IPS DF 6.9 (cell line): ENCODE data around the gene ZBED4.

Experiments used
- DNase-seq: peaks from one replicate; pipeline ENCODE4 v3.0.0-alpha.2; 2013; ENCODE audit warnings: low read depth, low spot score
- H3K27ac ChIP-seq: one replicate; pipeline ENCODE4 v1.5.1; 2013; ENCODE audit warnings: low read length, control low read depth
- H3K27me3 ChIP-seq: 2 replicates; pipeline ENCODE4 v1.6.1; 2013; ENCODE audit warnings: mild to moderate bottlenecking, low read length; ENCODE audit not compliant: control insufficient read depth, insufficient read depth
- H3K36me3 ChIP-seq: 2 replicates; pipeline ENCODE4 v1.6.1; 2013; ENCODE audit warnings: low read length; ENCODE audit not compliant: control insufficient read depth, insufficient read depth
- H3K4me1 ChIP-seq: 2 replicates; pipeline ENCODE4 v1.6.1; 2013; ENCODE audit warnings: low read length; ENCODE audit not compliant: control insufficient read depth, insufficient read depth
- H3K4me3 ChIP-seq: 2 replicates; pipeline ENCODE4 v1.5.1; 2013; ENCODE audit warnings: mild to moderate bottlenecking, low read length
- H3K9me3 ChIP-seq: 2 replicates; pipeline ENCODE4 v1.6.1; 2013; ENCODE audit warnings: low read length, inconsistent platforms; ENCODE audit not compliant: control insufficient read depth, insufficient read depth
- WGBS: extraction: QIAGEN DNeasy Blood & Tissue Kit; methylation state at CpG from one replicate; pipeline ENCODE4 v1.1.7; 2013; ENCODE audit warnings: mixed read lengths, missing lambda C conversion rate; ENCODE audit not compliant: insufficient read length, insufficient coverage; 5-methylcytosine and 5-hydroxymethylcytosine counted together

Gene ZBED4

DNA sequence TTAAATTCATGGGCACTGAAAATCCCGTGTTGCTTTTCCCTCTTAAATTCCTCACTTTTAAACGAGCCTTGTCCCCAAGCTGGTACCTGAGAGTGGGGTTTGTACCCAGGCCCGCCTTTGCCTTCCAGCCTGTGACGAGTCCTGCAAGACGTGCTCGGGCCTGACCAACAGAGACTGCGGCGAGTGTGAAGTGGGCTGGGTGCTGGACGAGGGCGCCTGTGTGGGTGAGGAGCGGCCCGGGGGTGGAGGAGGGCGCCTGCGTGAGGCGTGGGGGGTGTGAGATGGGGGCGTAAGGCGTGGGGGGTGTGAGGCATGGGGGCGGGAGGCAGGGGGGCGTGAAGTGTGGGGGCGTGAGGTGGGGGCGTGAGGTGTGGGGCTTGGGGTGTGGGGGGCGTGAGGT is 68.8 kb downstream of the ZBED4 start:
- Histone ChIP-seq H3K4me3 (no peak overlapping the region), H3K36me3 (peaks cover 2% of the 10 kb centered on the region), H3K4me1 (no peaks in the 10 kb centered on the region; the same call in 1 of the 2 replicates), H3K27ac (no peak overlapping the region), H3K27me3 (no peaks in the 10 kb centered on the region), H3K9me3 (no peaks in the 10 kb centered on the region)
- no CpG with 5 or more reads among the region's 22 CpGs for WGBS
- DNase-seq = no peak

DNA sequence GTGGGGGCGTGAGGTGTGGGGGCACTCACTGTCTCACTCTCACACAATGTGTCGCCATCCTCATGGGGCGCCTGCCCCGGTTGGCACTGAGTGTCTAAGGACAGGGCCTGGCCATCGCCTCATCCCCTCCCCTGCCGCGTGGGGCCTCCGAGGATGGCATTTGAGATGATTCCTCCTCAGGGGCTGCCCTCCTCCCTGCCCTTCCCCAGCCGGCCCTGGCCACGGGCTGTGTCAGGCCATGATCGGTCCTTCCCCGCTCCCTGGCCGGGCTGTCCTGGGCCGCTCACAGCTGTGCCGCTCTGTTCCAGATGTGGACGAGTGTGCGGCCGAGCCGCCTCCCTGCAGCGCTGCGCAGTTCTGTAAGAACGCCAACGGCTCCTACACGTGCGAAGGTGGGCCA is 69.3 kb downstream of the ZBED4 start:
- no peaks in the 10 kb centered on the region for H3K9me3 ChIP-seq
- H3K4me1 ChIP-seq = no peaks in the 10 kb centered on the region; the same call in 1 of the 2 replicates
- H3K4me3 ChIP-seq = no peak overlapping the region
- DNase-seq = no peak
- H3K36me3 ChIP-seq = peaks cover 2% of the 10 kb centered on the region
- no peaks in the 10 kb centered on the region for H3K27me3 ChIP-seq
- H3K27ac ChIP-seq = no peak overlapping the region
- WGBS = no CpG with 5 or more reads among the region's 25 CpGs

DNA sequence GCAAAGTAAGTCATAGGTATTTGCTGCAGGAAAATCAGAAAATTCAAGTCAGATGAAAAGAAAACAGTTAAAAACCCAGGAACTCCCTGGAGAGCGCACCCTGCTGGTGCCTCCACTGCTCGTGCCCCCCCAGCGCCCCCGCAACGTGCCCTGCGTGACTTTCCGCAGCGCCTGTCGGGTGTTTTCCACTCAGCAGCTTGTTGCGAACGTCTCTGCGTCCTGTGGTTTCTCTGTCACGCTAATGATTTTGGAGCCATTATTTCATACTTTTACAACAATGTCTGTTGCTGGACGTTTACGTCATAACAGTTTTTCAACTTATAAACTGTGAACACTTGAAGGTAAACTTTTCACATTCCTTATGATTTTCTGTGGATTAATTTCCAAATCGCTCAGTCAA is 69.8 kb downstream of the ZBED4 start:
- Histone ChIP-seq H3K27me3 (no peaks in the 10 kb centered on the region), H3K27ac (no peak overlapping the region), H3K4me3 (no peak overlapping the region), H3K36me3 (peaks cover 2% of the 10 kb centered on the region), H3K4me1 (no peaks in the 10 kb centered on the region; the same call in 1 of the 2 replicates), H3K9me3 (no peaks in the 10 kb centered on the region)
- no peak for DNase-seq
- WGBS = no CpG with 5 or more reads among the region's 16 CpGs

DNA sequence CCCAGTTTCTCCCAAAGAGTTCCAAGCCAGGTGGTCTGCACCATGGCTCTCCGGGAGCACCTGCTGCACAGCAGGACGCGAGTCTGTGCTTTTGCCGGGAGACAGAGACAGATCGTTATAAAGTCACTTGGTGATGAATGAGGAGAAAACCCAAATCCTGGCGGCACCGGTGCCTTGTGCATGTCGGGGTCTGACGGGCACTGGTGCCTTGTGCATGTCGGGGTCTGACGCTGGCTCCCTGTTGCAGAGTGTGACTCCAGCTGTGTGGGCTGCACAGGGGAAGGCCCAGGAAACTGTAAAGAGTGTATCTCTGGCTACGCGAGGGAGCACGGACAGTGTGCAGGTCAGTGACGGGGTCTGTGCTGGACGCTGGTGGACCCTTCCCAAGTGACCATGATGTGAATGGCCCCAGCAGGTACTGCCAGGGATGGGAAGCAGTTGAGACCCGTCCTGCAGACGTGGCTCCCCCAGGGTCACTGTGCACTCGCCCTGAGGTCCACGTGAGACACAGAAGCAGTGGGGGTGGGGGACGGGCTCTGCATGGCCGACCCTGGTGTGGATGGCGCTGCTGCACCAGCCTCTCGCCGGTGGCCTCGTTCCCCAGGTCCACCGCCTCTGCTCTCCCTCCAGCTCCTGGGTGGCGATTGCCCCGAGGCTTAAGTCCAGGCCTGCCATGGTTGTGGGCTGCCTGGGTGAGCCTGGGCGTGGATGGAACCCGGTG is 70.6 kb downstream of the ZBED4 start:
- Histone ChIP-seq H3K27ac (no peak overlapping the region), H3K4me3 (no peak overlapping the region), H3K27me3 (no peaks in the 10 kb centered on the region), H3K4me1 (no peaks in the 10 kb centered on the region; the same call in 1 of the 2 replicates), H3K36me3 (peaks cover 2% of the 10 kb centered on the region), H3K9me3 (no peaks in the 10 kb centered on the region)
- no peak for DNase-seq
- WGBS = no CpG with 5 or more reads among the region's 31 CpGs

DNA sequence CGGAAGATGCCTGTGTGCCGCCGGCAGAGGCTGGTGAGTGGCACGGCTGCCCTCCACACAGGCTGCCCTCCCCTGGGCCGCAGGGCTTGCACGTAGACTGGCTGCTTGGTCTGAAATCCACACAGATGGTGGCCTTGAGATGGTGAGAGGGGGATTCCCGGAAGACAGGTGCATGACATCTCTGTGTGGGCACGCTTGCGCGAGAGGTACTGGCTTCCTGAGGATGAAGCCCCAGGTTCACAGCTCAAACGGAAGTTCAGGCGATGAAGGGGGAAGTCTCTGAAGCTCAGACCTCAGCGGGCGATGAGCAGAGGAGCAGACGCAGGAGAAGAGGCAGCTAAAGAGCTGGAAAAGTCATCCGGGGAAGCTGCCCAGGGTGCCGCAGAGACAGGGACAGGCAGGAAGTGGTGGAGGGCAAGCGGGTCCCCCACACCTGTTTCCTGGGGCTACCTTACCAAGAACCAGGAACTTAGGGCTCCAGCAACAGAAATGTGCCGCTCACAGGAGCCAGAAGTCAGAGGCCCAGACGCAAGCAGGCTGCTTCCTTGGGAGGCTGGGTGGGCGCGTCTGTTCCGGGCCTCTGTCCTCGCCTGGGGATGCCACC is 72.0 kb downstream of the ZBED4 start:
- no peak overlapping the region for H3K27ac ChIP-seq
- no CpG with 5 or more reads among the region's 24 CpGs for WGBS

DNA sequence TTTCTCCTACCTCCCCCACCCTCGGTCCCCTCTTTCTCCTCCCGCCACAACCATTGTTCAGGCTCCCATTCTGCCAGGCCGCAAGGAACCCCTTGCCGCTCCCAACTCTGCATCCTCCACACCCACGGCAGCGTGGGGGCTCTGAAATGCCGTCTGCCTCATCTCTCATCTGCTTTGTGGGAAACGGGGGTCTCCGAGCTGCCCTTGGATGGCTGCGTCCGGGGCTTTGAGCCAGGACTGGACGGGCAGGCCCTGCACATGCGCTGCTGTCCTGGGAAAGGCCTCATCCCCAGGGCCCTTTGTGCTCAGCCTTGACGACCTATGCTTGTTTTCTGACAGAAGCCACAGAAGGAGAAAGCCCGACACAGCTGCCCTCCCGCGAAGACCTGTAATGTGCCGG is 73.3 kb downstream of the ZBED4 start:
- Histone ChIP-seq H3K27ac (no peak overlapping the region), H3K36me3 (no peaks in the 10 kb centered on the region; the same call in 1 of the 2 replicates), H3K4me1 (no peaks in the 10 kb centered on the region; the same call in 1 of the 2 replicates), H3K9me3 (no peaks in the 10 kb centered on the region), H3K27me3 (peaks cover 6% of the 10 kb centered on the region; the same call in 1 of the 2 replicates), H3K4me3 (no peak overlapping the region; the same call in 1 of the 2 replicates)
- DNase-seq = no peak
- no CpG with 5 or more reads among the region's 18 CpGs for WGBS

More for the DNA sequence above, 72.0 kb downstream of the ZBED4 start:
- H3K4me1 ChIP-seq = no peaks in the 10 kb centered on the region; the same call in 1 of the 2 replicates
- H3K9me3 ChIP-seq = no peaks in the 10 kb centered on the region
- DNase-seq = no peak
- no peaks in the 10 kb centered on the region; the same call in none of the 2 replicates for H3K36me3 ChIP-seq
- H3K27me3 ChIP-seq = peaks cover 6% of the 10 kb centered on the region; the same call in 1 of the 2 replicates
- H3K4me3 ChIP-seq = no peak overlapping the region

DNA sequence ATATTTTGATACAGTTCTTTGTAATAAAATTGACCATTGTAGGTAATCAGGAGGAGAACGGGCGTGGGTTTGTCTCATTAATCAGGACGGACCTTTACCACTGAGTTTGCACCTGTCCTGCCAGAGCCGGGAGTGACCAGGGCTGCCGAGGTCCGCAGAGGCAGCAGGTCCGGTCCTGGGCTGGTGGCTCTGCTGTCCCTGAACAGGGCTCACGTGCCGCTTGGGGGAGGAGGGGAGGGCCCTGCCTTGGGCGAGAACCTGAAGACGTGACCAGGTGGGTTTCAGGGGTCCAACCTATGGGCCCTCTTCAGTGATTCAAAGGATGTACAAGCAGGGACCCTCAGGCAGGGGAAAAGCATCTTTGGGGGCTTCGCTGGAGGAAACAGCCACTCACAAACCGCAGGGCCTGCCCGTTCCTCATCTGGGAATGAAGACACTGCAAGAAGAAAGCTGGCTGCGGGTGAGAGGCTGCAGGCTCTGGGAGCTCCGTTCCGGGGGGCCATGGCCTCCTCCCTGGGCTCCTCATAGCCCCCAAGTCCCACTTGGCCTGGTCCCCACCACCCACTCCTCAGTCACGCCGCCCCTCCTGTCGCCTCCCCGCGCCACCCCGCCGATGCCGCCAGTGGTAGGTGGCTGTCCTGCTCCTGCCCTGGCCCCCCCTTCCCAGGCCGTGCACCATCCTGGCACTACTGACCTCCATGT is 74.0 kb downstream of the ZBED4 start:
- Histone ChIP-seq H3K4me1 (no peaks in the 10 kb centered on the region; the same call in 1 of the 2 replicates), H3K27me3 (peaks cover 6% of the 10 kb centered on the region; the same call in 1 of the 2 replicates), H3K4me3 (no peak overlapping the region), H3K36me3 (no peaks in the 10 kb centered on the region; the same call in 1 of the 2 replicates), H3K27ac (no peak overlapping the region), H3K9me3 (no peaks in the 10 kb centered on the region)
- no peak for DNase-seq
- WGBS = no CpG with 5 or more reads among the region's 26 CpGs

DNA sequence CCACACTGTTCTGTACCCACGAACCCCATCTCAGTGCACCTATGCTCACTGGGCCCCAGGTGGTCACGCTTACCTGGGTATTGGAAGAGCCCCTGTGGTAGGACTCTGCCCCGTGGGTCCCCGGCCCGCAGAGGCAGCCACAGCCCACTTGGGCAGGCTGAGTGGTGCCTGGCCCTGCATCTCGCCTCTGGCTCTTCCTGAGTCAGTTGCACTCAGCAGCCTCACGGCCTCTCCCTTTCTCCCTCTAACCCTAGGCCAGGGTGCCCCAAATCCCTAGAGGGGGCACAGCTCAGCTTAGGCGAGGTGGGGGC is 74.5 kb downstream of the ZBED4 start:
- no peak overlapping the region for H3K27ac ChIP-seq
- peaks cover 6% of the 10 kb centered on the region; the same call in 1 of the 2 replicates for H3K27me3 ChIP-seq
- H3K4me3 ChIP-seq = no peak overlapping the region
- no peak for DNase-seq
- H3K36me3 ChIP-seq = no peaks in the 10 kb centered on the region; the same call in 1 of the 2 replicates
- H3K4me1 ChIP-seq = no peaks in the 10 kb centered on the region; the same call in 1 of the 2 replicates
- no CpG with 5 or more reads among the region's 8 CpGs for WGBS
- no peaks in the 10 kb centered on the region for H3K9me3 ChIP-seq

DNA sequence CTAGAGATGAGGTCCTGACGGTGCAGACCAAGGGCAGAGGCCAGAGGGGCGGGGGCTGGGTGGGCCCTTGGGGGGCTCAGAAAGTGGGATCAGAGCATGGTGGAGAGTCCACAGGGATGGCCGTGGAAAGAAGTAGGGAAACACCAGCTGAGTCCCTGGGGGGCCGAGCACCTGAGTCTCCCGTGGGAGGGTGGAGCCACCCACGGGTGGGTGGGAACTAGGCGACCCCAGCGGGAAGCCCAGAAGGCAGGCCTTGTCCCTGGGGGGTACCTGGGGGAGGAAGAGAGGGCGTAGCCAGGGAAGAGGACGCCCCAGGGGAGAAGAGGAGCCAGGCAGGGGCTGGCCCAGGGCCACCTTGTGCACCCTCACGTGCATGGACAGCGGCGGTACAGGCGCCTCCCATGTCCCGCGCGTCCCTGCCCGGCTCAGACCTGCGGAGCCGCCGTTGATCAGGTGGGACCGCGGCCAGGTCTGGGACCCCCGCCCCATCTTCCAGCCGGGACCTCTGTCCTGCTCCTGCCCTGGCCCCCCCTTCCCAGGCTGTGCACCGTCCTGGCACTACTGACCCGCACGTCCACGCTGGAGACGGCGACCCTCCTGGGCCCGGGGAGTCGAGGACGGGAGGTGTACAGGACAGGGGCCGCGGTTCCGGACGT is 75.0 kb downstream of the ZBED4 start:
- no peak for DNase-seq
- Histone ChIP-seq H3K4me1 (no peaks in the 10 kb centered on the region; the same call in 1 of the 2 replicates), H3K4me3 (no peak overlapping the region), H3K27ac (no peak overlapping the region), H3K9me3 (no peaks in the 10 kb centered on the region), H3K36me3 (no peaks in the 10 kb centered on the region; the same call in 1 of the 2 replicates), H3K27me3 (peaks cover 6% of the 10 kb centered on the region; the same call in 1 of the 2 replicates)
- WGBS = no CpG with 5 or more reads among the region's 38 CpGs
